SK-N-SH (cell line): Measurements from ENCODE around the gene PORCN.
"Not testable (repeated sequence)": the region's sequence is repeated elsewhere in the genome, so short reads cannot be mapped to it uniquely, and the experiment has no call there.

Source experiments
- CTCF ChIP-seq: fragments of 200-600 bp; sonication (generic); IDR thresholded peaks from 2 replicates; pipeline ENCODE4 v1.6.1; 2017; ENCODE audit warnings: antibody characterized with exemption, mild to moderate bottlenecking, moderate library complexity
- EZH2phosphoT487 ChIP-seq: fragments of 200-600 bp; sonication (generic); IDR thresholded peaks from 2 replicates; pipeline ENCODE4 v1.6.1; 2017; ENCODE audit warnings: low read depth, mixed run types, mild to moderate bottlenecking, antibody characterized with exemption, moderate library complexity, borderline replicate concordance
- MXI1 ChIP-seq: IDR thresholded peaks from 2 replicates; pipeline ENCODE4 v1.6.1; 2012; ENCODE audit warnings: mild to moderate bottlenecking, low read depth, low read length, improper control_type of control experiment
- SIN3A ChIP-seq: IDR thresholded peaks from 2 replicates; pipeline ENCODE4 v1.6.1; 2012; ENCODE audit warnings: low read depth, mild to moderate bottlenecking, low read length, moderate library complexity, borderline replicate concordance
- USF2 ChIP-seq: fragments of 150-350 bp; IDR thresholded peaks from 2 replicates; pipeline ENCODE4 v1.6.1; 2017; ENCODE audit warnings: antibody characterized with exemption, low read length, low read depth, borderline replicate concordance

GRCh38 chrX:48525853-48526252, 17.1 kb downstream of the PORCN start:
- not testable (repeated sequence) for TF ChIP-seq CTCF, MXI1, EZH2phosphoT487, USF2, SIN3A
